ENCODE data around the gene ARID4A.
"Not testable (repeated sequence)": the region's sequence is repeated elsewhere in the genome, so short reads cannot be mapped to it uniquely, and the experiment has no call there.

Gene ARID4A

GRCh38 chr14:58362798-58363412 lies 64.5 kb downstream of the ARID4A start:
- peak; percentile 39 for DNase-seq

GRCh38 chr14:58364316-58364715 lies 66.0 kb downstream of the ARID4A start:
- no peak for DNase-seq

GRCh38 chr14:58367296-58367695 lies 68.9 kb downstream of the ARID4A start:
- no peak for DNase-seq

GRCh38 chr14:58368956-58369355 lies 70.6 kb downstream of the ARID4A start:
- no peak for DNase-seq

- DNase-seq, result no peak
Observed at GRCh38 chr14:58376791-58377190, 78.4 kb downstream of the ARID4A start.

GRCh38 chr14:58390830-58391229 lies 92.5 kb downstream of the ARID4A start:
- no peak for DNase-seq

GRCh38 chr14:58395562-58395811 lies 97.1 kb downstream of the ARID4A start:
- DNase-seq, result no peak

- DNase-seq, result peak; percentile 77
Observed at GRCh38 chr14:58395812-58396788, 97.7 kb downstream of the ARID4A start, which contains the start of gene TOMM20L. TSS of gene TOMM20L (plus strand) at chr14:58395930. CDS start at chr14:58395958, 28 bp downstream.

- no peak for DNase-seq
Observed at GRCh38 chr14:58397156-58397555, 98.8 kb downstream of the ARID4A start.

- no peak for DNase-seq
Observed at GRCh38 chr14:58398495-58398894, 100.1 kb downstream of the ARID4A start.

GRCh38 chr14:58398895-58399294 lies 100.5 kb downstream of the ARID4A start:
- no peak for DNase-seq

GRCh38 chr14:58401587-58401986 lies 103.2 kb downstream of the ARID4A start:
- no peak for DNase-seq

- no peak for DNase-seq
Observed at GRCh38 chr14:58408681-58409215, 110.4 kb downstream of the ARID4A start.

- DNase-seq, result no peak
Observed at GRCh38 chr14:58414845-58415244, 116.5 kb downstream of the ARID4A start.

- no peak for DNase-seq
Observed at GRCh38 chr14:58415636-58416547, 117.5 kb downstream of the ARID4A start.

- not testable (repeated sequence) for DNase-seq
Observed at GRCh38 chr14:58416934-58417333, 118.6 kb downstream of the ARID4A start.

All from DMS79 treated with DMSO at 0.1 percent for 48 hours (cell line).